SH-SY5Y (cell line): ENCODE measurements around the gene MEI1.

Source experiments
- GATA2 ChIP-seq: IDR thresholded peaks from 2 replicates; pipeline ENCODE4 v1.6.1; 2011; ENCODE audit warnings: mild to moderate bottlenecking, low read depth, low read length
- GATA3 ChIP-seq: IDR thresholded peaks from 2 replicates; pipeline ENCODE4 v1.6.1; 2011; ENCODE audit warnings: low read depth, mild to moderate bottlenecking, low read length, moderate library complexity

- TF ChIP-seq GATA3 (no peak), GATA2 (no peak)
These were observed 77.1 kb downstream of the MEI1 start for GRCh38 chr22:41776381-41776780.
